Measurements from ENCODE around the gene NAA80.

Gene NAA80, protein sequence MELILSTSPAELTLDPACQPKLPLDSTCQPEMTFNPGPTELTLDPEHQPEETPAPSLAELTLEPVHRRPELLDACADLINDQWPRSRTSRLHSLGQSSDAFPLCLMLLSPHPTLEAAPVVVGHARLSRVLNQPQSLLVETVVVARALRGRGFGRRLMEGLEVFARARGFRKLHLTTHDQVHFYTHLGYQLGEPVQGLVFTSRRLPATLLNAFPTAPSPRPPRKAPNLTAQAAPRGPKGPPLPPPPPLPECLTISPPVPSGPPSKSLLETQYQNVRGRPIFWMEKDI

DNA sequence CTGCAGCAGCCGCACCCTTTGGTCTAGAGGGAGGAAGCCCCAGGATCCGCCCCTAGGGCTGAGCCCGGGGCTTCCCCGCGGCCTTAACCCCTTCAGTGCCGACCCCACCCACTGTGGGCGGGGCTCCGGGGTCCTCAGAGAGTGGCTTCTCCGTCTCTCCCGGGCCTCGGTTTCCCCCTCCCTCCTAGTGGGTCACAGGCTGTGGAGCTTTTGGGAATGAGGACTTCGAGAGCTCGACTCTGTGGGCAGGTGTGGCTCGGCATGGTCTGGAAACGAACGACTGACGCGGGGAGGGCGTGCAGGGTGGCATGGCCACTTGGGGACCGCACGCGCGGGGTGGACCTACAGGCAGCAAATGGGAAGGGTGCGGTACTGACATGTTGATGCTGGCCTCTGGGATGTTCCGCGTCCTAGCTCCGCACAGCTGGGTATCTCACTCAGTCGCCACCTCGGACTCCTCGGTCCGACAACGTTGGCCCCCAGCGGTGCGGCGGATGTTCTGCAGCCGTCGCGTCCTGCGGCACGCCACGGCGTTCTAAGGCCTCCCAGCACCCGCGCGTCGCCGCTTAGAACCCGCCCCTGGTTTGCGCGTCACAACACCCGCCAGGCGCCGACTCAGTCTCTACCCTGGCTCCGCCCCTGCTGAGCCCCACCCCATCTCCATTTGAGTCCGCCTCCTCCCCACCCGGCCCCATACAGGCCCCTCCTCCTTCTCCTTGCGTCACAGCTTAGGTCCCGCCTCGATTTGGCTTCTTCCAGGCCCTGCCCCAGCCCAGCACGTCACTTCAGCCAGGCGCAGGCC is at the start of gene NAA80, which contains the start of gene HYAL3:
TSS of gene NAA80 (minus strand) at position 570 of the 802 bp plus-strand sequence. CDS start 1,942 bp downstream, outside the sequence.
TSS of gene HYAL3 (minus strand) at position 570 of the 802 bp plus-strand sequence. CDS start 3,803 bp downstream, outside the sequence.
- peak; percentile 99 for DNase-seq

DNA sequence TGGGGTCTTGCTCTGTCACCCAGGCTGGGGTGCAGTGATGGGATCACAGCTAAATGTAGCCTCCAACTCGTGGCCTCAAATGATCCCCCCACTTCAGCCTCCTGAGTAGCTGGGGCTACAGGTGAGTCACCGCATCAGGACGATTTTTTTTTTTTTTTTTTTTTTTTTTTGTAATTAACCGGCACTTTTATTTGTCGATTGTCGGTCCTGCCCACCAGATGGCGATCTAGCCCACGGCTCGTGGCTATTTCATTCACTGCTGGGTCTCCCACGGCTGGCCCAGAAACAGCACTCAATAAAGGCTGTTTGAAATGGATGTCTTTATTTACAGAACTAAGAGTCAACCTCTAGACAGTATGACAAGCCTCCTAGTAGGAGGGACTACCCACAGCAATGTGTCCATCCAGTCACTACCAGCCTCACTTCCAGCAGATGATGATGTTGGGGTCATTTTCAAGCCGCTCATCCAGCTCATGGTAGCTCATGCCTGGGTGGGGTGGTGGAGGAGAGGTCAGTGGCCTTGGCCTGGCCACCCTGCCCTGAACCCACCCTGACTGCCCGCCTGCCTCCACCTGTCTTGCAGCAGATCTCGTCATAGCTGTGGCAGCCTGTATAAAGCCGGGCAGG is 48.1 kb upstream of the NAA80 start:
- peak; percentile 79 for DNase-seq

DNA sequence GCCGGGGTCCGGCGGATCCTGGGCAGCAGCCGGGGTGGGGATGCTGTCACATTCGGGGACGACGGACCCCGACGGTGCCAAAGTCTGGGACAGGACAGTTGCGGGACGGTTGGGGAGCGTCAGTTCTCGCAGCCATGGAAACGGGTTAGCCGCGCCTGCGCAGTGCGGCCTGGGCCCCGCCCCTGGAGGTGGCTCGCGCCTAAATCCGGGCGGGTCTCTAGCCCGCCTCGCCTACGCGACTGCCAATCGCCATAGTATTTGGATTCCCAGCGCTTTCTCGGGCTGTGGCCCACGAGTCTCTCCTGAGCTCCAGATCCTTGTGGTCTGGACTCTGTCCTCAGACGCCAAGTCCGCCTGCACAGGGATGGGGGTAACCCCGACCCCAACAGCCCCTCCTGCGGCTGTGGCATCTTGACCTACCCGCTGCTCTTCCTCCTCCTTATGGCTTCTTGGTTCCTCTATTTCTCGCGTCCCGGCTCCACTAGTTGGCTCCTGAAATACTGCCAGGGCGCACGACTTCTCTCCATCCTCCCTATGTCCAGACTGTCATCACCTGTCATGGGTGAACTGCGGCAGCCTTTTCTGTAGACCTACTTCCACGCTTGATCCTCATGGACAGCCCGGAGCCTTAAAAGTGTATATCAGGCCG is 46.5 kb upstream of the NAA80 start, which contains the start of gene ZMYND10:
TSS of gene ZMYND10 (minus strand) at position 147 of the 649 bp plus-strand sequence. CDS start 153 bp downstream, outside the sequence.
- DNase-seq: peak; percentile 66

DNA sequence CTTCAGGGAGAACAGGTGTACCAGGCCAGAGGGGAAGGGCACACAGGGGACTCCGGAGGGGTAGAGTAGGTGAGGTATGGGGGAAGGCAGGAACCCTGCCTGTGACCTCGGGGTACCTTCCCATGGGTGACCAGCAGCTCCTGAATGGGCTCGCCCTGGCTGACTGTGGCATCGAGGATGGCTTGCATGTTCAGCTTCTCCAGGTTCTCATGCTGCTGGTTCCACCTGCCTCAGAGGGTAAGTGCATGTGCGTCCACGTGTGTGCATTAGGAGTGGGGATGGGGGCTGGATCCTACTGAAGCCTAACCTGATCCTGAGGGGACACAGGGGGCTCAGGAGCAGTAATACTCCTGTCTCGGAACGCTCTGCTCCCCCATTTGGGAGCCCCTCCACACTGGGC is 45.8 kb upstream of the NAA80 start:
- no peak for DNase-seq

DNA sequence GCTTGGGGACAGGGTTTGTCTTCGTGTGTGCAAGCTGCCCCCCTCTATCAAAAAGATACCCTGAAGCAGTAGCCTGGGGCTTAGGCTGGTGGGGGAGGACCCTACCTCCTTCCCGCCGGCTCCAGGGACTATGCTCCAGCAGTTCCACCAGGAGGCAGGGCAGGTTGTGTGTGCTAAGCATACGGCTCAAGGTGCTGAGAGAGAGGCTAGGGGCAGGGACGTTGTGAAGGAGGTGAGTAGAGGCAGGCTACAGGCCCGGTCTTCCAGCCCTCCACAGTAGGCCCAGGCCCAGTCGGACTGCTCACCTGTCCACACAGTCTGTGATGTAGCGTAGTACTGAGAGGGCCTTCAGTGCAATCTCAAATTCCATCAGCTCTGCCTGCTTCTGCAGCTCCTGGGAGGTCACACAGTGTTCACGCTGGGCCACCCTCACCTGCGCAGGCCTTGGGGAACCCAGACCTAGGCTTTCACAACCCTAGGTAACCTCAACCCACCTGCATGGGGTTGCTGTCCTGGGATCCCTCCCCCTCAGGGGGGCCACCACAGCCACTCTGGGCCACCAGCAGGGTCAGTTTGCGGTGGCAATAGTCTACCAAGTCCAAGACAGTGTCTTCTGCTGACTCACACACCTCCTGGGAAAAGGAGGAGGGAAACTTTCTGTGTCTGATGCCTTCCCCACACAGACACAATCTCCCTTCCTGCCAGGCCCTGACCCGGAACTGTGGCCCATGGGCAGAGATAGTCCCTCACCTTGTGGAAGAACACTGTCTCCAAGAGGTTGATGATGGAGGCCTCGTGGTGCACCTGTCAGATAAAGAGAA is 43.8 kb upstream of the NAA80 start:
- DNase-seq: no peak

DNA sequence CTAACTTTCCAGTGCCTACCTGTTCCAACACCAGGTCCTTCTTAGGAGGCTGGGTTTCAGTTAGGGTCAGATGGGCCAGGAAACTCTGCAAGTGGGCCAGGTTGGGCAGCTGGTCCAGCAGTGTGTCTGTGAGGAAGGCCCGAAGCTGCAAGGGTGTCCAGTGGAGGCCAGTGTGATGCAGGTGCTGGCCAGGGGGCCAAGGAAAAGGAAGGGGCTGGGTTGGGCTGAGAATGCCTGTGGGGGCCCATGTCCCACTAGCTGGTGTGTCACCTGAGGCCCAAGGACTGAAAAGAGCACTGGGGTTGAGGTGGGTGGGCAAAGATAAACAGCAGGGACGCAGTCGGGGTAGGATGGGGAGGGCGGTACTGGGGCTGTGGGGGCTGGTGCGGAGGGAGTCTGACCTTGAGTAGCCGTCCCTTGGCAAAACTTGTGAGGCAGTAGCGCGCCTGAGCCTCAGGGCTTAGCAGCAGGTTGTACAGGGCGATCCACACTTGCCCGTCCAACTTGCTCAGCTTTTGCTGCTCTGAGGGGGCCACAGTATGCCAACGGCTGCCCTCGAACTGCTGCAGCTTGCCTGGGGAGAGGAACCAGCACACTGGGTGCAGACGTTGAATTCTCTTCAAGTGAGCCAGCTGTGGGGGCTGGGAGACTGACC is 42.9 kb upstream of the NAA80 start:
- DNase-seq: no peak

DNA sequence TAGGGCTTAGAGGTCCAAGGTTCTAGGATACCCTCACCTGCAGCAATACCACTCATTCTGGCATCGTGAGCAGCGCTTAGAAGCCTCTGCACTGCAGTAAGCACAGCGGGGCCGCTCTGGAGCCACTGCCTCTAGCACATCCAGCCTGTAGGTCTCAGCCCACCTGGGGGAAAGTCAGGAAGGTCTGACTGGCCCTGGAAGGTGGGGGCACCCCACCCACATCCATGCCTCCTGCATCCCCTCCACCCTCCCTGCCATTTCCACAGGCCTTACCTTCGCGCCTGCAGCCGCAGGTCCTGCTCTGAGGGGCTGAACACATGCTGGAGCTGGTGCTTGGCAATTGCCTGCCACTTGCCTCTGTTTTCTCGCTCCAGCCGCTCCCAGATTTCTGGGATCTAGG is 42.3 kb upstream of the NAA80 start:
- DNase-seq: no peak

DNA sequence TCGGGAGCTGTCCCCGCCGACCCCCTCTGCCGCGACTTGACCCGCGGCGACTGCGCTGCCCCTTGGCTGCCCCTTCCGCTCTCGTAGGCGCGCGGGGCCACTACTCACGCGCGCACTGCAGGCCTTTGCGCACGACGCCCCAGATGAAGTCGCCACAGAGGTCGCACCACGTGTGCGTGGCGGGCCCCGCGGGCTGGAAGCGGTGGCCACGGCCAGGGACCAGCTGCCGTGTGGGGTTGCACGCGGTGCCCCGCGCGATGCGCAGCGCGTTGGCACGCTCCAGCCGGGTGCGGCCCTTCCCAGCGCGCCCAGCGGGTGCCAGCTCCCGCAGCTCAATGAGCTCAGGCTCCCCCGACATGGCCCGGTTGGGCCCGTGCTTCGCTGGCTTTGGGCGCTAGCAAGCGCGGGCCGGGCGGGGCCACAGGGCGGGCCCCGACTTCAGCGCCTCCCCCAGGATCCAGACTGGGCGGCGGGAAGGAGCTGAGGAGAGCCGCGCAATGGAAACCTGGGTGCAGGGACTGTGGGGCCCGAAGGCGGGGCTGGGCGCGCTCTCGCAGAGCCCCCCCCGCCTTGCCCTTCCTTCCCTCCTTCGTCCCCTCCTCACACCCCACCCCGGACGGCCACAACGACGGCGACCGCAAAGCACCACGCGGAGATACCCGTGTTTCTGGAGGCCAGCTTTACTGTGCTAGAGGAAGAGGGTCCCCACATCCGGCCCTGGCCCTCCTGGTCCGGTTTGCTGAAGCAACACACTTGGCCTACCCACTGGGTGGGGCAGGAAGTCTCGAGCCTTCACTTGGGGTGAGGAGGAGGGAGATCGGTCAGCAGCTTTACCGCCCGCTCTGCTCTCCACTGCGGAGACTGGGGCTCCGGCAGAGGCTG is 41.5 kb upstream of the NAA80 start, which contains the start of gene RASSF1:
TSS of gene RASSF1 (minus strand) at position 389 of the 882 bp plus-strand sequence. CDS start at position 358, 31 bp downstream.
- DNase-seq: peak; percentile 77

DNA sequence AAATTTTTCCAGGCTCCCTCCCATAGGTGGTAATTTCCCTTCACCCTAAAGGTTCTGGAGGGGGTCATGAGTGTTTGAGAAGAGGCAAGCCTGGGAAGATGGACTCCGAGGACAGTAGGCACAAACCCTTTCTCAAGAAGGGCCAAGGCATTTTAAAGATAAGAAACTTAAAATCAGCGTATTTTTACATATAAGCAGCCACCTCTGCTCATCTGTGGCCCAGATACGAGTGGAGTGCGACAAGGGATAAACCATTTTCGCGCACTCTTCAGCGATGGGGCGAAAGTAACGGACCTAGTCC is 40.9 kb upstream of the NAA80 start:
- DNase-seq: no peak

DNA sequence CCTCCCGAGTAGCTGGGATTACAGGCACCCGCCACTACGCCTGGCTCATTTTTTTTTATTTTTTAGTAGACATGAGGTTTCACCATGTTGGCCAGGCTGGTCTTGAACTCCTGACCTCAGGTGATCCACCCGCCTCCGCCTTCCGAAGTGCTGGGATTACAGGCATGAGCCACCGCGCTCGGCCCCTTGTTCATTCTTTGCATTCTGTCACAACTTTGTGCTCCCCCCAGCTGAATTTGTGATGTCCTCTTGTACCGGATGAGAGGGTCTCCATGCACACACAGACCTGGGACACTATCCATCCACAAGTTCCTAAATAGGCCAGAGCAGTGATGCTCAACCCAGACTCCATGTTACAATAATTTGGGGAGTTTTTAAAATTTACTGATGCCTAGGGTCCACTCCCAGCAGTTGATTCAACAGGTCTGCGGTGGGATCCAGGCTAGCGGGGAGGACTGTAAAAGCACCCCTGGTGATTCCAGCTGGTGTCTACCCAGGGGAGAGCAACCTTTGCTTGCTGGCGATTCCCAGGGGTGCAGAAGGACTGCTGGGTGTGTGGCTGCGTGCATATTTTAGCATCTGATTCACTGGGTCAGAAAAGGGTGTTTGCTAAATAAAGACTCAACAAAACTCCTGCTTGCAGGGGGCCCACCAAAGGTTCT is 40.4 kb upstream of the NAA80 start:
- no peak for DNase-seq

DNA sequence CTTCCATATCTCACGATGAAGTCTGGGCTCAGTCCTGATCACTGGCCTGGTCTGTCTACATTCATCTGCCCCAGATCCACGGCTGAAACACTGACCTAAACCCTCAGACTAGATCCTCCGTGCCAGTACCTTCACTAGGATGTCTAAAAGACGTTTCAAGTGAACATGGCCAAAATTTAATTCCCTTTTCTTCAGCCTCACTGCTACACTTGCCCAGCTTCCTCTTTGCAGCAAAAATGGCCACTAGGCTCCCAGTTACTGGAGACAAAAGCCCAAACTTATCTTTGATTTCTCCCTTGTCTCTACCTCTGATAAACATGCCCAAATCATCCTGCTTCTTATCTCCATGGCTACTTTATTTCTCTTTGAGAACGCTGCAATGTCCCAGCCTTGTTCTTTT is 39.8 kb upstream of the NAA80 start:
- no peak for DNase-seq

DNA sequence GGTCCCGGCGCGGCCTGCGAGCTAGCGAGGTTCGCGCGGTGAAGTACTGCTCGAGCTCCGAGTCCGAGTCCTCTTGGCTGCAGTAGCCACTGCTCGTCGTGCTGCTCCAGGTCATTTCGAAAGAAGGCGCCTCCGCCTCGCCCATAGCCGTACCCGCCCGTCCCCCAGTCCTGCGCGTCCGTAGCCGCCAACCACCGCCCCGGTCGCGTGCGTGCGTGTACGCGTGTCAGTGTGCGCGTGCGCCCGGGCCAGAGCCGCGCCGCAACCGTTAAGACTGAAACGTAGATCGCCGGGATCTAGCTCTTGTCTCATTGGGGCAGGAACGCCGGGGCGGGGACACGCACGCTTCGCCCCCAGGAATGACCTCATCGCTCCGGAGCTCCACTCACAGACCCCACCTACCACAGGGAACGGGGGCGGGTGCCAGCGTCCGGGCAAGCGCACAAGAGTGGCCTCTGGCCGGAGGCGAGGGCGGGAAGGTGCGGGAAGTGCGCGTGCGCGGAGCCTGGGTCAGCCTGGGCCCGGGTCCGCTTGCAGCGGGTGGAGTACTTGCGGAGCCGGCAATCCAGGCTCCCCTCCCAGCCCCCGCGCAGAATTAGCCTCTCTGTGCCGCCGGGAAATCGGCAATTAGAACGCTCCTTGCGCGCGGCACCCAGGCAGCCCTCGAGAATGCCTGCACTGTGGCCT is 38.1 kb upstream of the NAA80 start:
- DNase-seq: peak; percentile 94

DNA sequence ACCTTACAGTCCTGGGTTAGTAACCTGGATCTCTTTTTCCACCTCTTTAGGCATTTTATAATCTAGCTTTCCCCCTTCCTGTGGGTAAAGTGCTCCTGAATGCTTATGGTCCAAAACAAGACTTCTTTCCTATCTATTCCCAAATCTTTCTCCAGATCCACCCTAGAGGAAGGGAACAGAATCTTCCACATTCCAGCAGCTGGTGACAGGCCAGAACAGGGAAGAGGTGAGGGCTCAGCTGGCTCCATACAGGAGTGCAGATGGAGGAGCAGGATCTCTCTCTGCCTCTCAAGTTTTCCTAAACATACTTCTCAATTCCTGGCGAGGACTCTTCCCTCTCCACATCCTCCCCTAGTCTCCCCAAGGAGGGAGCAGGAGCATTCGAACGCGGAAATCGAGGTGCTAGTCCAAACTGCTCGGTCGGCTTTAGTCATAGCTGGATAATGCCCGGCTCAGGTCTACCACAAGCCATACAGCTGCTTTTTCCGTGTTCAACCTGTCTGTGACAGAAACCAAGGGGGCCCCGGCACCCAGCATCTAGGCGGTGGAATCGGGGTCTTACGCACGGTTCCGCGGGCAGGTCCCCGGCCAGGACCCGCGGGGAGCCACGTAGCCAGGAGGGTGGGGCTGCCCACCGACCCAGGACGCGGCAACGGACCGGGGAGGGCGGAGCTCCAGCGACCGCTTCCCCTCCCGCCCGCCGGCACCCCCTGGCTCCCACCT is 37.4 kb upstream of the NAA80 start:
- DNase-seq: no peak

DNA sequence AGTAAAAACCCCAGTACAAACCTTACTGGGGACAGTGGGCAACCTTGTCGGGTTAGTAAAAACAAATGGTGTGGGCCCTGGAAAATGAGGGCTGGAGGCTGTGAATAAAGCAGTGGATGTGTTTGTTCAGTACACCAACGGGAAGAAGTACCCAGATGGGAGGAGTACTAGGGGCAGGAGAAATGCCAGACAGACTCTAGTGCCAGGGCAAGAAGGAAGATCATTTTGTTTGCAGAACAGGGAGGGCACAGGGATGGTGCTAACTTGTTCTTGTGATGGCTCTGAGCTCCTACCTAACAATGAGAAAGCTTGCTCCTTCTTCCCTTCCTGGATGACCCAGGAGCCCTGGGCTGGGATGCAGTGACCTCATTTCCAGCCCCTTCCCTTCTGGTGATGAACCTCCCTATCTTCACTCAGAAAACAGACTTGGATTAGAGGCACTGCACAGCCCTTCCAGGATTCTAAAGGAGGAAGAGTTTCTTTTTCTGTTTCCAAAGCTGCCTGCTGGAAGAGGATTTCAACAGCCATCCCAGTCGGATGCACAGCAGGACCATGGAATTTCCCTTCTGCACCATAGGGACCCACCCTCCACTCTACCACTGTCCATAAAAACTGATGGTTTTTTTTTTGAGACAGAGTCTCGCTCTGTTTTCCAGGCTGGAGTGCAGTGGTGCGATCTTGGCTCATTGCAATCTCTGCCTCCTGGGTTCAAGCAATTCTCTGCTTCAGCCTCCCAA is 35.3 kb upstream of the NAA80 start:
- no peak for DNase-seq

DNA sequence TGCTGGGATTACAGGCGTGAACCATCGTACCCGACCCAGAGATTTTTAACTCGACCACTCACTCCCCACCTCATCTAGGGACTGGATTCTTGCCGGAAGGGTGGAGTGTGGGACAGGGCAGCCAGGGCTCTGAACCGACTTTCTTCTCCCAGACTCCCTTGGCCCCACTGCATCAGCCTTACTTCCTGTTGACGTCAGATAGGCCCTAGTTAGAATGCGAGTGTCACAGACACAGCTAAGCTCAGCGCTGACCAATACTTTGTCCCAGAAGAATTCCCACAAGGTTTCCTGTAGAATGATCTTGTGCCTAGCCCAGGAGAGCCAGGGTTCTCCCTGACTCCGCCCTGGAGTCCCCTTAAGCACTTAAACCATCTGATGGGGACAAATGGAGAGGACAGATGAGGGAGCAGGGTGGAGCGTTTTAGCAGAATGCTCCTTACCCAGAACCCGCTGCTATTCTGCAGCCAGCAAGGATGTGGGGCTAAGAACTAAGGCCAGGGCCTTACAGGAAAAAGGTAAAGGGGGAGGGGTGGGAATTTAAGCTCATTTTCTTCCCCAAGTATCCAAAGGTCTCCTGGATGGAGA is 34.6 kb upstream of the NAA80 start:
- no peak for DNase-seq

DNA sequence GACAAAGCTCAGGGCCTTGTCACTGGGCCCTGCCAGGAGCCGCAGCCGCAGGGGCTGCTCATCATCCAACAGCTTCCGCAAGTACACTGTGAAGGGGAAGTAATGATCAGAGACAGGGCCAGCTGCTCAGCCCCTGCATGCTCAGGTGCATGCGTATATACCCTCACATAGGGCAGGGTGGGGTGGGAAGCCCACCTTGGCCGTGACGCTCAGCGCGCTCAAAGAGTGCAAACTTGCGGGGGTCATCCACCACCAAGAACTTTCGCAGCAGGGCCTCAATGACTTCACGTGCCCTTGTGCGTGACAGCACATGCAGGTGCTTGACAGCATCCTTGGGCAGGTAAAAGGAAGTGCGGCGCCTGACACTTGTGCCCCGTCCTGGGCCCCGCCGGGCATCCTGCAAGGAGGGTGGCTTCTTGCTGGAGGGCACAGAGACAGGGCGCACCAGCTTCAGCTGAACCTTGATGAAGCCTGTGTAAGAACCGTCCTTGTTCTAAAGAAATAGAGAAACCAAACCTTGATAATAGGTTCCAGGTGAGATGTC is 32.2 kb upstream of the NAA80 start:
- DNase-seq: no peak

DNA sequence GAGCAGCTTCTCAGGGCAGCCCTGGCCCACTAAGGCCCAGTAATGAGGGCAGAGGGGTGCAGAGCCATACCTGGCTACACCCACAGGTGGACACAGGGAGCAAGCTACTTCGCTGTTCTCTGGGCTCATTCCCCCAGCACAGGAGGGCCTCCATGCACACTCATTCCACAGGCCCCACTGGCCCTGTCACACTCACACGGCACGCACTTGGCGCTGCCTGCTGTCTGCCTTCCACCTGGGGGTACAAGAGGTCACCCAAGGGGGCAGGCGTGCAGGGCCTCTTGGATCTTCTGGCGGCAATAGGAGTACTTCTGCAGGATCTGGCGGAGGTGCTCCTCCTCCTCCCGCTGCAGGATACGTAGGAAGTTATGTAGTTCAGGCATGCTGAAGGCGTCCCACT is 31.1 kb upstream of the NAA80 start:
- DNase-seq: no peak
